EL (cell line): ENCODE results near the gene MTRFR.
"Not testable (repeated sequence)": the region's sequence is repeated elsewhere in the genome, so short reads cannot be mapped to it uniquely, and the experiment has no call there.

Experiments
- DNase-seq: peaks from one replicate; pipeline ENCODE4 v3.0.0-alpha.2; 2016

MTRFR gene

GRCh38 chr12:123250471-123251383 is 17.5 kb downstream of the MTRFR start:
- no peak for DNase-seq

- no peak for DNase-seq
Measured at GRCh38 chr12:123251403-123252076, 18.3 kb downstream of the MTRFR start.

GRCh38 chr12:123252365-123252764 is 19.1 kb downstream of the MTRFR start:
- not testable (repeated sequence) for DNase-seq

GRCh38 chr12:123253641-123254459 is 20.6 kb downstream of the MTRFR start:
- no peak for DNase-seq

- DNase-seq, result no peak
Measured at GRCh38 chr12:123254853-123255446, 21.7 kb downstream of the MTRFR start.

- DNase-seq, result no peak
Measured at GRCh38 chr12:123258593-123258992, 25.4 kb downstream of the MTRFR start.

GRCh38 chr12:123260081-123260480 is 26.8 kb downstream of the MTRFR start:
- DNase-seq, result no peak

- DNase-seq, result no peak
Measured at GRCh38 chr12:123261196-123261595, 28.0 kb downstream of the MTRFR start.

GRCh38 chr12:123263196-123263817 is 30.1 kb downstream of the MTRFR start:
- DNase-seq, result no peak

GRCh38 chr12:123264642-123265041 is 31.4 kb downstream of the MTRFR start:
- DNase-seq, result no peak

- no peak for DNase-seq
Measured at GRCh38 chr12:123265851-123266678, 32.8 kb downstream of the MTRFR start.

GRCh38 chr12:123266679-123267277 is 33.5 kb downstream of the MTRFR start:
- no peak for DNase-seq

GRCh38 chr12:123267335-123267920 is 34.2 kb downstream of the MTRFR start:
- DNase-seq, result no peak

- DNase-seq, result no peak
Measured at GRCh38 chr12:123267991-123268843, 35.0 kb downstream of the MTRFR start.

GRCh38 chr12:123268850-123269249 is 35.6 kb downstream of the MTRFR start:
- no peak for DNase-seq

GRCh38 chr12:123269395-123269892 is 36.2 kb downstream of the MTRFR start:
- DNase-seq, result peak; percentile 70

GRCh38 chr12:123269896-123270213 is 36.6 kb downstream of the MTRFR start:
- no peak for DNase-seq

- peak; percentile 40 for DNase-seq
Measured at GRCh38 chr12:123270214-123271000, 37.2 kb downstream of the MTRFR start.
